ENCODE results near the gene ZNF385B.

Gene ZNF385B

DNA sequence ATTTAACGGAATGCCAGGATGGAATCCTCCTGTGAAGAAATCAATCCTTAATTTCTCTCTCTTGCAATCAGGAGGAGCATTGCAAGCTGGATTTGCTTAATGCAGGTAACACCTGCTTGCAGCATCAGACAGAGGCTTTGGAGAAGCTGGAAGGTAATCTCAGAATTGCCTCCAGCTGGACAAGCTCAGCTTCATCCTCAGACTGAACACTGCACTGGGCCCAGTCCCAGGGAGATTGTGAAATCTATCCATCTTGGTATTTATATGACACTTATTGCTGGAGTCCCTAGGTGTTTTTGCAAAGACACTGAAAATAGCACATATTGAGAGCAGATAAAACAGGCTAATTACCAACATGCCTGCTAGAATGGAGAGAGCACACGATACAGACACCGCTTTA, 417.4 kb downstream of the ZNF385B start:
- peak; percentile 19 for DNase-seq (ENCODE audit: low read depth)

DNA sequence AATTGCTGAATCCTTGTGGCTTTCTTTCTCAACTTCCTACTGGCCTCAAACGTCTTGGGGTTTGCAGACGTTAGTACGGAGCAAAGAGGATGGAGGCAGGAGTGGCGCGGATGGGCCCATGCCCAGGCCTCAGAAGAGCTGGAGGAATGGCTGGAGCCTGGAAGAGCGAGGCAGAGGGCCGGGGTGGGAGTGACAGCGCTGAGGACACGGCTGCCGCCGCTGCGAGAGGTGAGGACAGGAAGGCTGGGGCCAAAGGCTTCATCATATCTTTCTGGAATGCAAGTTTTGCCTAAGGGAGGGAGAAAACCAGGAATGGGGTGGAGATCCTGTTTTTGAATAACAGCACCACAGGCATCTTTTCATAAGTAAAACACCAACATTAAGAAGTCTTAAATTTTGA, 418.2 kb downstream of the ZNF385B start:
- no peak for DNase-seq (ENCODE audit: low read depth)

DNA sequence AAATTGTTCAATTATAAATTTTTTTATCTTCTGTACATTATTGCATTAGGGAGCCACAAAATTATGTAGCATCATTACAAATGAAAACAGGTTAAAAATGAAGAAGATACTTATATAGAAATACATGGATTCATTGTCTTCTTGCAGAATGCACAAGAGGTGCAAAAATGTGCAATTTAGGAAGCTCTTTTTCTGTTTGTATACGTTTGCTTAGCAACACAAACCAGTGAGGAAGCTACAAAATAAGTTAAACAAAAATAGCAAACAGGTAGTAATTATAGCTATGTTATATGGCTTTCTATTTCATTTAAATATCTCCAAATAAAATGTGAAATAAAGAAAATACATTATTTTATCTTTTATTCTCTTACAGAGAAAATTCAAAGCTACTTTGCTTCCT, 419.2 kb downstream of the ZNF385B start:
- no peak for DNase-seq (ENCODE audit: low read depth)

DNA sequence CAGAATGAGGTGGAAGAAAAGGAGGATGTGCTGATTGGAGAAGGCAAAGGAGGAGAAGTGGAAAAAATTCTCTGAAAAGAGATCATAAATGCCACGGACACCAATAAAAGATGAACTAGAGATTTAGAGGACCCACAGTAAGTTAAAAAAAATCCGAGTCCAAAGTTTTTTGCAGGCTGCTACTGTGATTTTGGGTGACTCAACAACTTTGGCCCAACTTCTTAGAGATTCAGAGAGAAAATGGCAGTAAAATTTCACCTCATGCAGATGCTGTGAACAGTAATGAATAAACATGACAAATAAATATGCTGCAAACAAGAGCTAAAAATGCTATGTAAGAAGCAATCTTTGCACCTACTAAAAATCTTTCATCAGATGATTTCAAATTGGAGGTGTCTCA, 419.9 kb downstream of the ZNF385B start:
- DNase-seq (ENCODE audit: low read depth) = no peak

DNA sequence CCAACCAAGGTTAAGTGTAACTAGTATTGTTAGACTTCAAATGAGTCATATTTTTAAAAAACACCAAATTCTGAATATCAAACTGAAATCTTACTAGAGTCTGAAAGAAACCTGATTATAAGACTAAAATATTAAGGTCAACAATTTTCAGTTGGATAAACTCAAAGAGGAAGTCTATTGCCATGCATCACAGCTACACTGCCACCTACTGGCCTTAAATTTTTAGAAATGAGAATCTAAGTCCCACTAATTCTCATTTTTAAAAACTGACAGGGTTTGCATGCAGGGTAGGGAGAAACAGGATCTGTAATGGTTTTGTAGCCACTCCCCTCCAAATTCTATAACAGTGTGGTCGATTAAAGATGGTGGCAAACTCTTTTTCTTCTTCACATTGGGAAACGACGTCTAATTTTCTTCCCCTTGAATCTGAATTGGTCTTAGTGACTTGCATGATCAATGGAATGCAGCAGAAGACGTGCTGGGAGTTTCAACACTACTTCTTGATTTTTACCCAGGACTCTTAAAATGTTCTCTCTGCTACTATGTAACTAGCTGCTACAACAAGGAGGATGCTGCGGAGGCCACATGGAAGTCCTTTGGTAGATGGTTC, 420.7 kb downstream of the ZNF385B start:
- peak; percentile 43 for DNase-seq (ENCODE audit: low read depth)

DNA sequence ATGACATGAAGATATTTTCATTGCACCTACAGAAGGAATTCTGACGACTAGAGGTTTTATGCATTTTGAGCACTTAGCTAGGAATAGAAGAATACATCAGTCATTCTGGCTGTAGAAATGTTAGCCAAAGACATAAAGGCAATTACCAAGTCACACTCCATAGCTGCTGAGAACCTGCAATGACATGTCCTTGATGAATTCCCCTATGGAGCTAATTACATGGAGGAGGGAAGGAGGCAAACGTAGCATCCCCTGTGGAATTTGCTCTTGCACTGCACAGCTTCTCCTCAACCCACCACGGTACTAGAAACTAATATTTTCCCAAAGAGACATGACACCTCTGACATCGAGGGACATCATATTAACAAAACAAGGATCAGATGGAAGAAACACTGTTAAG, 422.8 kb downstream of the ZNF385B start:
- no peak for DNase-seq (ENCODE audit: low read depth)

DNA sequence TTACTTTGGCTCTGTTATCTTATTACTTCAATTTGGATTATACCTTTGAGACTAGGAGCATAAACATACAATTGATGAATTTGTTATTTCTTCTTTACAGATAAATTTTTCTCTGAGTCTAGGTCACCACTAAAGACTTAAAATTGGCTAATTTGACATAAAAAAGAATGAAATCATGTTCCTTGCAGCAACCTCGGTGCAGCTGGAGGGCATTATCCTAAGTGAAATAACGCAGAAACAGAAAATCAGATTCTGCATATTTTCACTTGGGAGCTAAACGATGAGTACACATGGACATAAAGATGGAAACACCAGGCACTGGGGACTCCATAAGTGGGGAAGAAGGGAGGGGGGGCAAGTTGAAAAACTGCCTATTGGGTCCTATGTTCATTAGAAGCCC, 424.0 kb downstream of the ZNF385B start:
- no peak for DNase-seq (ENCODE audit: low read depth)

DNA sequence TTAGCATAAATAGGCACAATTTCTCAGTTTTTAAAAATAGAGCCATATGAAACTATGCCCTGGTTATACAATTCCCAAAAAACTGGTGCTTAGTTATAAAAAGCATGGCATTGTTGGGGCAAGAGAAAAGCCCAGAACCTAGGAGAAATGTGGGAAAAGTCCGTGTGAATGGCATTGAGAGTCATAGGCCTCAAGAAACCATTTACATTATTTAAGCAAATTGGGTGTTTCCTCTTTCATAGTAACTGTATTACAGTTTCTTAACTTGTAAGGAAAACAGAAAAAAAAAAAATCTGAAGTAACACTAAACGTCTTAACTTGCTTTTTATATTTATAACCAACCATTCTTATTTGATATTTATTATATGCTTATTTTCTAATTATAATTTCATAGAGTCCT, 425.8 kb downstream of the ZNF385B start:
- DNase-seq (ENCODE audit: low read depth) = no peak

DNA sequence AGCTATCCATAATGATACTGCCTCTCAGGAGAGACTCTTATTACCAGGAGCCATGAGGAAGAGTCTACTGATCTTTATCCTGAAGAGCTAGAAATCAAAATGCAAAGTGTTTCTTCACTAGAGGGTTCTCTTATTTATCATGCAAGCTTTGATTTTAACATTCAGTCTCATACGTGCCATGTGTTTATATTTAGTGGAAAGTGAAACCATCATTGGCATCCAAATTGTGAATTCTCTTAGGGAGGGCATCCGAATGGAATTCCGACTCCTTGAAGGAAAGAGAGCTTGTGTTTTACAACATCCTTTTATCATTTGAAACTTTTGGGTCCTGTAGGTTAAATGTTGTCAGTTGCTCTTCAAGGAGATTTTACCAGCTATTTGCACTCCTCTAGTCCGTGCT, 426.4 kb downstream of the ZNF385B start:
- no peak for DNase-seq (ENCODE audit: low read depth)

DNA sequence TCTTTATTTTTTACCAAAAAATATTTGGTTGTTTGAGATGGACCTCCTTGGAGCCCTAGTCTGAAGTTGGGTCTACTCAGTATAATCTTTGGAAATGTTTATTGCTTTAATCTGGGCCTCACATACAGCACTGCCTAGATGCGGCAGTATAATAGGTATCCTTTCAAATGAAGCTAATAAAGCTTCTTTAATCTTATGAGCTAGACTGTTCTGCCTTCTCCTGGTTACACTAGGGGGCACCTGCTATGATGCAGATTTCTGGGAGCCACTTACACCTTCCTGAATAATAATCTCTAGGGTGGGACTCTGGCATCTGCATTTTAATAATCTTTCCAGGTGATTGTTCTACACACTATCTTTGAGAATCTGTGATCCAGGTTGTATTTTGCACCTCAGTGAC, 427.1 kb downstream of the ZNF385B start:
- no peak for DNase-seq (ENCODE audit: low read depth)

DNA sequence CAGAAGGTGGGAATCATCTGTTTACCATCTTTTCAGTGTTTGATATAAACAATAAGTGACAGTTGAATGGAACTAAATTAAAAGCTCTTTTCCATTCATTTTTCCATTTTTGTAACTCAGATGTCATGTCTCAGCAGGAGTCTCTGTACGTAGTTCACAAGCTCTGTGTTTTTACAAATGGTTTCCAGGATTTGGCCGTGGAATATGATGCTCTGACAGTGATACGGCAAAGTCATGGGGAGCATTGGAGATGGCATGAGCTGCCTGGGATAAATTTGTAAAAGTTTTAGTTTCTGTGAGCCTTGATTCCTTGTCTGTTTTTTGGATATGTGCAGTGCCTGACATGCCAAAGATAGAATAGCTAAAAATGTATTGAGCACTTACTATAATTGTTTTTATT, 428.7 kb downstream of the ZNF385B start:
- no peak for DNase-seq (ENCODE audit: low read depth)

DNA sequence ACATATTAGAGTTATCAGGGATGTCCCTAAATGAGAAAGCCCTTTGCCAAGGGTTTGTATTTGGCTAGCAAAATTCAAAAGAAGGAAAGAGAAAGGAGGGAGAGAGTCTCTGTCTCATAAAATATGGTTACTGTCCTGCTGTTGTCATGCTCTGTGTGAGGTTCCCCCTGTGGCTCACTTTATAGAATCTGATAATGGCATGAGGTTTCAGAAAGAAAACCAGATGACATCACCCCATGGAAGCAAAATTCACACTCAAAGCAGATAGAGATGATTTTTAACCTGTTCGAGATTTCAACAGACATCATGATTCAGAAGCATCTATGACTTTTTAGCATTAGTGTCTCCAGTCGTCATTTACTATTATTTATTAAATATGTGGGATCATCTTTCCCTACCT, 431.8 kb downstream of the ZNF385B start:
- no peak for DNase-seq (ENCODE audit: low read depth)

DNA sequence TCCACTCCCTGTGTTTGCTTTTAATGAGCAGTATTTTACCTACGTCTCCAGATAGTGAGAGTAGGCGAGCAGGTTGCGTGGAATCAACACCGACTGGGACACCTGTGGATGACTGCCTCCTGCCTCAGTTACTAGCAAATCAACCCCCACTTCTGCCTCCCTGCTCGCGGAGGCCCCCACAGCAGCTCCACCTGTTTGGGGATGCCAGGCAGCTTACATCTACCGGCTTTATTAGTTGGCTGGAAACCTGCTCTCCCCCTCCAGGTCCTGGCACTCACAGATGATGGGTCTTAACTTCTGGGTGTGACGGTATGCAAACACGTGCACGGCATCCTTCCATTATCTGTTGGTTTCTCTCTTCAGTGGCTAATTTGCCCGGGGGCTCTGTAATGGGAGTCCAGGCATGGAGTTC, 432.3 kb downstream of the ZNF385B start:
- no peak for DNase-seq (ENCODE audit: low read depth)

DNA sequence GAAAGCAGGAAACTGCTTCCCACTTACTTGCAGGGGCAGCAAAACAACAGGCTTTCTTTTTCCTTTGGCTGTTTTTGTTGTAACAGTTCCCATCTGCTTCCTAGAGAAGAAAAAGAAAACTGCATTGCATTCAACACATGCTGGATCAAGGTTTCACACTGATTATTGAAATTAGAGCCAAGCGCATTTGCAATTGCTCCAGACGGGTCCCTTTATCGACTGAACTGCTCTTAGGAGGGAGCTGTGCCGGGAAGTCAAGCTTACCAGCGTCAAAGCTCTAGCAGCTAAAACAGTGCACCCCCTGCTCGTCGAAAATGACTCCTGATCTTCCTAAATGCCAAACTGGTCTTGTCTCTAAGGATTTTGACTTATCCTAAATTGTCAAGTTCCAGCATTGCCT, 432.8 kb downstream of the ZNF385B start:
- DNase-seq (ENCODE audit: low read depth) = no peak

DNA sequence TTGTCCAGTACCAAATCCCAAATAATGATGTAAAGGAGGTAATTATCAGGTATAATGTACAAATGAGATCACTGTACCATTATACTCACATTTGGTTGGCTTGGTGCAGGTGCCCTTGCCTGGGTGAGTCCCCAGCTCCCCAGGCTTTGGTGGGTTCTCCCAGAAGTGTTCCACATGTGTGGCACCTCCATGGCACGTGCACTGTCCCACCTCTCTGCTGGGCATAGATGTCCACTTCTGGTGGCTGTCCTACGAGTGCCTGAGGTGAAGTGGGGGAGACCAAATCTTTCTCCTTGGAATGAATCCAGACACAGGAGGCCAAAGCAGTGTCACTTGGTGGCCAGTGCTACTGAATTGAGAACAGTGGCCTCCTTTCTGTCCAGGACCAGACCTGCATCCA, 434.3 kb downstream of the ZNF385B start:
- DNase-seq (ENCODE audit: low read depth) = no peak

DNA sequence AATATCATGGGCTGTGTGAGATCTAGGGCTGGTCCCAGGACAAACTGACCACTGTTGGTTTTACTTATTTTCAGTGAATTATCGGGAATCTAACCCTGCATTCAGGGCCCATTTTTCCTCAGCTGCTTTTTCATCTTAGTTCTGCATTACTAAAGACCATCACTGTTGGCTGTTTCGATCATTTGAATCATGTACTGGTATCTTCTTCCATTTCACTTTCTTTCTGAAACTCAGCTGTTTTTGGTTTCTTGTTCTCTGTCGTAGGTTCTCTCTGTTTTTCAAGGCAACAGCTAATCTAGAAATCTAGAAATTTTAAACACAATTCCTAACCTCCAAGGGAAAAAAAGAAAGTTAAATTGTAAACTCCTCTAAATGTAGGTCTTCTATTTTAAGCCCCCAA, 436.8 kb downstream of the ZNF385B start:
- DNase-seq (ENCODE audit: low read depth) = no peak

DNA sequence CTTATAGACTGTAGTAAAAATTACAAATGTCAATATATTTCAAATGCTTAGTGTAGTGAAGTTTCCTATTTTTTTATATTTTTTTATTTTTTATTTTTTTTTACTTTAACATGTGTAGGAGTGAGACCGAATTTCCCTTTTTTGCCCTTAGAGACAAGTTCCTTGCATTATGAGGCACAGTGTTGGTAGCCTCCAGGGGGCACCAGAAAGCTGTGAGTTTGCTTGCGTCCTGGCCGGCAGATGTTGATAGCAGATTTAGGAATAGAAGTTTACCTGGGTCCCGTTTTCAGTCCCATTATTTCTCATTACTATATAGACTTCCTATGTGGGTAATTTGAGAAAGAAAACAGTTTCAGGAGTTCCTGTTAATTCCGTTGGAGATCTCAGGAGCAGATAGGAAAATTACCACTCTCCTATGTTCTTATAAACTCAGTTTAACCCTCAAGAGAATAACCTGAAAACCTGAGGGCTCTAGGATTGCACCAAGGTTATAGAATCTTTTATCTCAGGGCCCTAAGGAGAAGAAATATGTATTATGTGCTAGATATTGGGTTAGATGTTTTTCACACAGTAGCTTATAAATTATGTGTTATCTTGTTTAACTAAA, 439.3 kb downstream of the ZNF385B start:
- peak; percentile 58 for DNase-seq (ENCODE audit: low read depth)

DNA sequence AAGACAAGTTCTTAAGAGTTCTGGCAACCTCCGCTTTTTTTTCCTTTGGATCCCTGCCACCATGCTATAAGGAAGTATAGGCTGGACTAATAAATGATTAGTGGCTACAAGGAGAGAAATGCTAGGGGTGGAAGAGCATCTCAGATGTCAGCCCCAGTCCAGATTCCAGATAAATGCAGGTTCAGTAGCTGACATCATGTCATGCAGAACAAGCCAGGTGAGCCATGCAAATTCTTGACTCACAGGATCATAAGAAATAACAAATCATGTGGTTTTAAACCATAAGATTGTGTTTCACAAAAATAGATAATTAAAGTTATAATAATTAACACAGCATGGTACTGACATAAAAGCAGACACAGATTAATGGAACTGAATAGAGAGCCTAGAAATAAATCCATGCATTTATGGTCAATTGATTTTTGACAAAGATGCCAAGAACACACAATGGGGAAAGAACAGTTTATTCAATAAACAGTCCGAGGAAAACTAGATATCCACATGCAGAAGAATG, 443.9 kb downstream of the ZNF385B start:
- no peak for DNase-seq (ENCODE audit: low read depth)

DNA sequence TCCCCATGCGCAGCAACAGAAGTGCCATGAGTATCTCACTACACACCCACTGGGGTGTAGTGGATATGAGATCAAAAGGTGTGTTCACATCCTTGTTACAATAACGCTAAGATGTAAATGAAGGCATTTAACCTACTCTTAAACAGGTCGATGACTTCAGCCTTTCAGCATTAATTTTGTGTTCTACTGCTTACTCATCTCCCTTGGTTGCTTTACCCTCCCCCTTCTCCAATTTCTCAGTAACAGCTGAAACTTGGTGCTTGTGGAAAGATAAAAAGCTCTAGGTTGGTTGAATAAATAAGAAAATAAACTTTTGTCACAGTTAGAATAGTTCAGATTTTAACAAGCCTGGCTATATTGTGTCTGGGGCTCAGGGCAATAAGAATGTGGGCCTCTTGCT, 449.3 kb downstream of the ZNF385B start:
- peak; percentile 4 for DNase-seq (ENCODE audit: low read depth)

DNA sequence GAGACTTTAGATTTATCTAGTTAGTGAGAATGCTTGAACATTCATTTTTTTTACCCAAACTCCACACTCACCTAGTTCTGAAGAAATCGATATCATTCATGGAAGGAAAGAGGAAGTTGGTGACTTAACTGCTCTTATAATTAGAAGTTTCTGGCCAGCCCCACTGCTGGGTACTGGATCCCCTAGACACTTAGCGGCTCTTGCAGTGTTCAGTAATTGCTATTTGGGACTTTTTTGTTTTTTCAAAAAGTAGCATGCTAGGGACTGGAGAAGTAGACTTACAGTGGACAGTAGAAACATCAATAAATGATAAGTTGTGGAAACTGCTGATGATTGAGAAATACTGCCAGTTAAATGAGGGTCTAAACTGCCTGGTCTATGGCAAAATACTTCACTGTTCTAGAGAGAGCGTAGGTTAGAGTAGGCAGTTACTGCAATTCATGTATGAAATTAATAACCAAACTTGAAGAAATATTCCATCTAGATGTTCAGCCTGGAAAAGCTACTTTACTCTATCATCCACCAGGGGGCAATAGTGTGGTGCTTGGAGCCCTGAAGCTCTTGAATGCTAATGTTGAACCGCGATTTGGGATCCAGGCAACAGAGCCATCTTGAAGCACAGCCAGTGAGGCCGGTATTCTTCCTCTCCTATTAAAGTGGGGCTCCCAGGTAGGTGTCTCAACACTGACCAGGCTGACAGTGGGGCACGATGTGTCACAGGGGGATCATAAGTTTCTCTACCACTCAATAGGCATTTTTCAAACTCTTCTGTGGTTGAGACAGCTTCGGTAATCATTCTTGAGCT, 450.7 kb downstream of the ZNF385B start:
- peak; percentile 51 for DNase-seq (ENCODE audit: low read depth)

DNA sequence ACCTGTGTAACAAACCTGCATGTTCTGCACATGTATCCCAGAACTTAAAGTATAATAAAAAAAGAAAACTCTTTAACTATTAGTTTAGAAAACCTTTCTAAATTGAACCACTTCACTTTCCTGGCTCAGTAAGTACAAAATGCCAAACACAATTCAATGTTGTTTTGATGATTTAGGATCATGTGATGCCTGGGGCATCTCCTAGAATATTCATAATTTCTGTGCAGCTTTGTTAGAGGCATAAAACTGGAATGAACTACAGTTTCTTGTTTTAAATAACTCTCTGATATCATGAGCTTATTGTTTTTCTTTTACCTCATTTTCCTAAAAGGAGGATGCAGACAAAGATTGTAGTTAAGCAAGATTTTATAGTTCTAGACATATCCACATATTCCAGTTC, 457.8 kb downstream of the ZNF385B start:
- DNase-seq (ENCODE audit: low read depth) = no peak

DNA sequence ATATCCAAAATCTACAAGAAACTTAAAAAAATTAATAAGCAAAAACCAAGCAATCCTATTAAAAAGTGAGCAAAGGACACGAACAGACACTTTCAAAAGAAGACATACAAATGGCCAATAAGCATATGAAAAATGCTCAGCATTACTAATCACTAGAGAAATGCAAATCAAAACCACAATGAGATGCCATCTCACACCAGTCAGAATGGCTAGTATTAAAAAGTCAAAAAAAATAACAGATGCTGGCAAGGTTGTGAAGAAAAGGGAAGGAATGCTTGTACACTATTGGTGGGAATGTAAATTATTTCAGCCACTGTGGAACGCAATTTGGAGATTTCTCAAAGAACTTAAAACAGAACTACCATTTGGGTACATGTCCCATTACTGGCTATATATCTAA, 467.9 kb downstream of the ZNF385B start:
- DNase-seq (ENCODE audit: low read depth) = peak; percentile 1
